SK-N-SH (cell line): ENCODE data around the gene HMOX1. TPM values are rescaled to one million over a fixed set of nuclear protein-coding genes. Genes with fewer than 3 reads are reported as not detected.

ENCODE experiments used
- CTCF ChIA-PET: fragments of 300-600, 350-600 bp; formaldehyde crosslinking; extraction: SDS; loops from one replicate; lab custom pipeline; 2021; lab: Yijun Ruan, JAX
- POLR2A ChIA-PET: fragments of 350-600 bp; sonication (Branson Sonifier 250); formaldehyde crosslinking; extraction: SDS; loops from one replicate; lab custom pipeline; 2020; ENCODE audit warnings: antibody characterized with exemption, inconsistent platforms; lab: Yijun Ruan, JAX
- DNase-seq: peaks from one replicate; pipeline ENCODE4 v3.0.0; 2012
- H2AFZ ChIP-seq: fragments of 200-600 bp; sonication (generic); 2 replicates; pipeline ENCODE4 v1.8.1; 2016; ENCODE audit warnings: antibody characterized with exemption, mild to moderate bottlenecking, low read depth
- H3F3A ChIP-seq: fragments of 200-600 bp; sonication (generic); replicated peaks from 2 replicates; pipeline ENCODE3; 2016; ENCODE audit warnings: antibody characterized with exemption, mild to moderate bottlenecking; ENCODE audit not compliant: insufficient read depth
- H3K27ac ChIP-seq, 2 experiments: fragments of 200-500 bp in 1 of 2; fragments of 200-600 bp in 1 of 2; sonication (Bioruptor generic) in 1 of 2; sonication (generic), shearing (Covaris generic) in 1 of 2; 2 replicates each; pipeline versions ENCODE4 v1.5.1 to v1.6.1; 2014 to 2016; ENCODE audit warnings: low read depth in 2 of 2, inconsistent platforms in 1 of 2, low read length in 1 of 2, mild to moderate bottlenecking in 1 of 2, mixed read lengths in 1 of 2
- H3K27me3 ChIP-seq: fragments of 200-600 bp; sonication (generic), shearing (Covaris generic); 2 replicates; pipeline ENCODE4 v1.6.1; 2016; ENCODE audit warnings: mixed run types; ENCODE audit not compliant: insufficient read depth
- H3K36me3 ChIP-seq, 2 experiments: fragments of 200-500 bp in 1 of 2; fragments of 200-600 bp in 1 of 2; sonication (Bioruptor generic) in 1 of 2; sonication (generic) in 1 of 2; replicated peaks in 1 of 2; 2 replicates each; pipeline versions ENCODE3 to v1.5.1; 2014 to 2016; ENCODE audit warnings: low read length in 1 of 2, mild to moderate bottlenecking in 1 of 2; ENCODE audit not compliant: insufficient read depth in 2 of 2, control insufficient read depth in 1 of 2
- H3K4me1 ChIP-seq, 2 experiments: fragments of 200-500 bp in 1 of 2; fragments of 200-600 bp in 1 of 2; sonication (Bioruptor generic) in 1 of 2; sonication (generic), shearing (Covaris generic) in 1 of 2; 2 replicates each; pipeline versions ENCODE4 v1.5.1 to v1.6.1; 2014 to 2016; ENCODE audit warnings: low read depth in 1 of 2, low read length in 1 of 2, mixed run types in 1 of 2; ENCODE audit not compliant: insufficient read depth in 2 of 2, control insufficient read depth in 1 of 2
- H3K4me2 ChIP-seq: fragments of 200-600 bp; sonication (generic), shearing (Covaris generic); 2 replicates; pipeline ENCODE4 v1.6.1; 2017; ENCODE audit warnings: mixed run types
- H3K4me3 ChIP-seq, 2 experiments: fragments of 200-500 bp in 1 of 2; fragments of 200-600 bp in 1 of 2; sonication (Bioruptor generic) in 1 of 2; sonication (generic), shearing (Covaris generic) in 1 of 2; 2 replicates each; pipeline versions ENCODE4 v1.5.1 to v1.8.1; 2014 to 2016; ENCODE audit warnings: low read depth in 2 of 2, inconsistent platforms in 1 of 2, low read length in 1 of 2, mild to moderate bottlenecking in 1 of 2, mixed read lengths in 1 of 2, moderate library complexity in 1 of 2
- H3K79me2 ChIP-seq: fragments of 200-600 bp; sonication (generic); 2 replicates; pipeline ENCODE4 v1.8.1; 2017; ENCODE audit warnings: mild to moderate bottlenecking; ENCODE audit not compliant: insufficient read depth
- H3K9ac ChIP-seq: fragments of 200-600 bp; sonication (generic); 2 replicates; pipeline ENCODE4 v1.6.1; 2017; ENCODE audit warnings: mixed run types
- H3K9me2 ChIP-seq: fragments of 200-600 bp; sonication (generic); 2 replicates; pipeline ENCODE4 v1.6.1; 2017; ENCODE audit warnings: mixed run types
- H3K9me3 ChIP-seq: fragments of 200-600 bp; sonication (generic); 2 replicates; pipeline ENCODE4 v1.6.1; 2017; ENCODE audit warnings: mixed run types, mild to moderate bottlenecking, moderate library complexity
- H4K20me1 ChIP-seq: fragments of 200-600 bp; sonication (generic); 2 replicates; pipeline ENCODE4 v1.6.1; 2017; ENCODE audit warnings: mild to moderate bottlenecking, mixed run types; ENCODE audit not compliant: insufficient read depth
- ELF1 ChIP-seq: IDR thresholded peaks from 2 replicates; pipeline ENCODE4 v1.4.0; 2012
- FOXJ3 ChIP-seq: sonication (generic); formaldehyde crosslinking; IDR thresholded peaks from 2 replicates; pipeline ENCODE4 v1.5.1; 2020; ENCODE audit warnings: mild to moderate bottlenecking, missing genetic modification reagents
- FOXM1 ChIP-seq: IDR thresholded peaks from 2 replicates; pipeline ENCODE4 v1.4.0; 2012; ENCODE audit warnings: low read depth, mild to moderate bottlenecking
- GABPA ChIP-seq: IDR thresholded peaks from 2 replicates; pipeline ENCODE4 v1.4.0; 2012; ENCODE audit warnings: low read depth, mild to moderate bottlenecking
- SIN3A ChIP-seq: IDR thresholded peaks from 2 replicates; pipeline ENCODE4 v1.6.1; 2012; ENCODE audit warnings: low read depth, mild to moderate bottlenecking, low read length, moderate library complexity, borderline replicate concordance
- TAF1 ChIP-seq: IDR thresholded peaks from 2 replicates; pipeline ENCODE4 v1.6.1; 2012; ENCODE audit warnings: low read depth, mild to moderate bottlenecking, low read length, moderate library complexity, borderline replicate concordance
- WGBS: methylation state at CpG from one replicate; pipeline ENCODE4 v1.1.6; 2017; ENCODE audit warnings: low lambda C conversion rate; 5-methylcytosine and 5-hydroxymethylcytosine counted together
- polyA plus RNA-seq, 3 experiments: library from polyadenylated mRNA; depleted of rRNA; stranded (reverse); fragments of >200 nt; gene quantifications; 2 replicates each; pipeline ENCODE4 v1.2.3, GENCODE V29; 2012
- TF ChIP-seq, protein P1 (sequence below): IDR thresholded peaks from 2 replicates; pipeline ENCODE4 v1.6.1; 2012; ENCODE audit warnings: mild to moderate bottlenecking, low read depth, low read length, moderate library complexity

The HMOX1 gene
- polyA plus RNA-seq, 1 of the 3 experiments (the other 2 are of a cell fraction) = 13.7 TPM

DNA sequence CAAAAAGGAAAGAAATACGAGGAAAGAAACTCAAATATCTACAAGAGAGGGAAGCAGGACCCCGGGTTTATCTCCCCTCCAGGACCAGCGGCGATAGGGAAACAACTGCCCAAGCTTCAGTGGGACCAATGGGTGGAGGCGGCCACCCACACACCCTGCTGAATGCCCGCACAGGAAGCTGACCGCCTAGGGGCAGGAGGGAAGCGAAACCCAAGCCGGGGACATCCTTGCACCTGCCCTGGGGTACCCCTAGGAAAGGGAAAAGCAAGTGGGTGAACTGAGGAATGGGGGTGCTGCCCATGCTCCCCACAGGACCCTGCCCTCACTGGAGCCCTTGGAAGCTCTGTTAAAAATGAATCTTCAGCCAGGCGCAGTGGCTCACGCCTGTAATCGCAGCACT lies 27.6 kb upstream of the HMOX1 start (continued):
- TF ChIP-seq, protein P1, sequence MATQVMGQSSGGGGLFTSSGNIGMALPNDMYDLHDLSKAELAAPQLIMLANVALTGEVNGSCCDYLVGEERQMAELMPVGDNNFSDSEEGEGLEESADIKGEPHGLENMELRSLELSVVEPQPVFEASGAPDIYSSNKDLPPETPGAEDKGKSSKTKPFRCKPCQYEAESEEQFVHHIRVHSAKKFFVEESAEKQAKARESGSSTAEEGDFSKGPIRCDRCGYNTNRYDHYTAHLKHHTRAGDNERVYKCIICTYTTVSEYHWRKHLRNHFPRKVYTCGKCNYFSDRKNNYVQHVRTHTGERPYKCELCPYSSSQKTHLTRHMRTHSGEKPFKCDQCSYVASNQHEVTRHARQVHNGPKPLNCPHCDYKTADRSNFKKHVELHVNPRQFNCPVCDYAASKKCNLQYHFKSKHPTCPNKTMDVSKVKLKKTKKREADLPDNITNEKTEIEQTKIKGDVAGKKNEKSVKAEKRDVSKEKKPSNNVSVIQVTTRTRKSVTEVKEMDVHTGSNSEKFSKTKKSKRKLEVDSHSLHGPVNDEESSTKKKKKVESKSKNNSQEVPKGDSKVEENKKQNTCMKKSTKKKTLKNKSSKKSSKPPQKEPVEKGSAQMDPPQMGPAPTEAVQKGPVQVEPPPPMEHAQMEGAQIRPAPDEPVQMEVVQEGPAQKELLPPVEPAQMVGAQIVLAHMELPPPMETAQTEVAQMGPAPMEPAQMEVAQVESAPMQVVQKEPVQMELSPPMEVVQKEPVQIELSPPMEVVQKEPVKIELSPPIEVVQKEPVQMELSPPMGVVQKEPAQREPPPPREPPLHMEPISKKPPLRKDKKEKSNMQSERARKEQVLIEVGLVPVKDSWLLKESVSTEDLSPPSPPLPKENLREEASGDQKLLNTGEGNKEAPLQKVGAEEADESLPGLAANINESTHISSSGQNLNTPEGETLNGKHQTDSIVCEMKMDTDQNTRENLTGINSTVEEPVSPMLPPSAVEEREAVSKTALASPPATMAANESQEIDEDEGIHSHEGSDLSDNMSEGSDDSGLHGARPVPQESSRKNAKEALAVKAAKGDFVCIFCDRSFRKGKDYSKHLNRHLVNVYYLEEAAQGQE = no peak
- TF ChIP-seq SIN3A (no peak), FOXJ3 (CRISPR knock-in tag) (no peak), ELF1 (no peak), GABPA (no peak), TAF1 (no peak)

DNA sequence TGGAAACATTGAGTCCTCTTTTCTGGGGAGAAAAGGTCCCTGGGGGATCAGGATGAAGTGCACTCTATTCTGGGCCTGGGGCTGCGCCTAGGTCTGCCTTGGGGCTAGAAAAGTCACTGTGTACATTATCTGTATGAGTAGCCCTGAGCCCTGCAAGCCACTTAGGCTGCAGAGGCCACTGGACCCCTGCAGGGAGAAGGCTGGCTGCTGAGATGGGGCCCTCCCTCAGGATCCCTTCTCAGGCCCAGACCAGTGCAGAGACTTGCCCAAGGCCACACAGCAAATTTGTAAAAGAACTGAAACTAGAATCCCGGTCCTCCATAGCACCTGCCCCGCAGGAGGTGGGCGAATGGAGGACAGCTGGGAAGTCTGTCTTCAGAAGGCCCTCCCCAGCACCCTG lies 26.8 kb upstream of the HMOX1 start:
- WGBS = 97% methylated on average over 4 of the region's 4 CpGs
- Histone ChIP-seq H3F3A (peaks cover 15% of the 10 kb centered on the region), H4K20me1 (no peaks in the 10 kb centered on the region), H3K27ac (no peak overlapping the region), H3K4me2 (no peak overlapping the region), H3K4me3 (no peak overlapping the region), H3K4me1 (peaks cover 5 to 21% of the 10 kb centered on the region in 2 experiments; a peak in 2 of 4 replicates), H3K36me3 (no peaks in the 10 kb centered on the region), H3K9ac (no peak overlapping the region), H3K27me3 (no peaks in the 10 kb centered on the region), H3K9me2 (no peaks in the 10 kb centered on the region), H3K9me3 (no peaks in the 10 kb centered on the region), H3K79me2 (no peaks in the 10 kb centered on the region), H2AFZ (no peak overlapping the region)
- no peak for DNase-seq
- ChIA-PET CTCF (interaction anchor here (1.0 to 1.5 kb wide), 2 partner anchors 29 to 77 kb away, joined by 5 read pairs; no protein-coding TSS in a partner anchor), POLR2A (no interaction called here)
- TF ChIP-seq, protein P1 = no peak
- no peak for TF ChIP-seq GABPA
- no peak for TF ChIP-seq ELF1
- no peak for TF ChIP-seq FOXJ3 (CRISPR knock-in tag)
- no peak for TF ChIP-seq FOXM1
